ENCODE results near the gene RCAN3. TPM values are rescaled to one million over a fixed set of nuclear protein-coding genes. Genes with fewer than 3 reads are reported as not detected.

Gene RCAN3
- total and polyA plus RNA-seq, 9 of the 15 experiments (the other 6 are each of a cell fraction or from before 2014, with no cell fraction given): 0.10 to 1.4 (median 0.43) TPM

DNA sequence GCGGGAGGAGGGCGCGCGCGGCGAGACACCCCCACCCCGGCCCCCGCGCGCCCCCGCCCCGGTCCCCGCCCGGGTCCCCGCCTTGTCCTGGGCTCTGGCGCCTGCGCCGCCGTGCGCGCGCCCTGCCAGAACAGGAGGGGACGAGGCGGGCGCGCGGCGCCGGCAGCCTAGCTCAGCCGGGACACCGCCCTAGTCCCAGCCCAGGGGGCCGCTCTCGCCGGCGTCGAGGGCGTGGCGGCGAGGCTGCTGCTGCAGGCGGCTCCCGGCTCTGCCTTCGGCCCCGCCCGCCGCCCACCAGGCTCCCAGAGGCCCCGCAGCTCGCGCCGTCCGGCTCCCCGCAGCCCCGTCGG is at the start of gene RCAN3 (continued):
- TF ChIP-seq TAF1 (IDR thresholded peaks at IDR 0.05; ENCODE audit: control insufficient read depth, extremely low read depth, insufficient read depth, low read length, severe bottlenecking) (peak; percentile 18), YY1 (IDR thresholded peaks at IDR 0.05; ENCODE audit: borderline replicate concordance in 1 of 3, control insufficient read depth in 1 of 3, extremely low read depth in 1 of 3, insufficient read depth in 3 of 3, insufficient read length in 1 of 3, insufficient replicate concordance in 2 of 3, low read depth in 1 of 3, low read length in 2 of 3) (peak in 2 of 3 experiments; percentile 39 to 60), KDM1A (IDR thresholded peaks at IDR 0.05) (no peak), IFI16 (CRISPR knock-in tag; IDR thresholded peaks at IDR 0.05) (no peak), SMARCC2 (IDR thresholded peaks at IDR 0.05; ENCODE audit: low read depth) (no peak), NFE2 (IDR thresholded peaks at IDR 0.05; ENCODE audit: low read depth) (no peak), ZNF449 (CRISPR knock-in tag; IDR thresholded peaks at IDR 0.05) (no peak), HINFP (tag; conservative IDR thresholded peaks at IDR 0.05; ENCODE audit: low read depth) (no peak), SMAD3 (CRISPR knock-in tag; conservative IDR thresholded peaks at IDR 0.05) (no peak), SAP30 (IDR thresholded peaks at IDR 0.05; ENCODE audit: borderline replicate concordance, insufficient read depth, low read depth, low read length, poor library complexity, severe bottlenecking) (peak; percentile 12), THAP12 (CRISPR knock-in tag; IDR thresholded peaks at IDR 0.05) (0 out of 2 replicates have a peak, but pooled peaks have one; percentile 42), BHLHE40 (IDR thresholded peaks at IDR 0.05; ENCODE audit: low read length) (0 out of 2 replicates have a peak, but pooled peaks have one; percentile 9), KLF6 (CRISPR knock-in tag; IDR thresholded peaks at IDR 0.05; ENCODE audit: borderline replicate concordance) (no peak), RCOR1 (IDR thresholded peaks at IDR 0.05; ENCODE audit: borderline replicate concordance in 1 of 2, low read depth in 2 of 2, low read length in 2 of 2) (0 out of 4 replicates have a peak, but pooled peaks of 1 of the 2 experiments have one; percentile 43)
- TF ChIP-seq, protein P1, sequence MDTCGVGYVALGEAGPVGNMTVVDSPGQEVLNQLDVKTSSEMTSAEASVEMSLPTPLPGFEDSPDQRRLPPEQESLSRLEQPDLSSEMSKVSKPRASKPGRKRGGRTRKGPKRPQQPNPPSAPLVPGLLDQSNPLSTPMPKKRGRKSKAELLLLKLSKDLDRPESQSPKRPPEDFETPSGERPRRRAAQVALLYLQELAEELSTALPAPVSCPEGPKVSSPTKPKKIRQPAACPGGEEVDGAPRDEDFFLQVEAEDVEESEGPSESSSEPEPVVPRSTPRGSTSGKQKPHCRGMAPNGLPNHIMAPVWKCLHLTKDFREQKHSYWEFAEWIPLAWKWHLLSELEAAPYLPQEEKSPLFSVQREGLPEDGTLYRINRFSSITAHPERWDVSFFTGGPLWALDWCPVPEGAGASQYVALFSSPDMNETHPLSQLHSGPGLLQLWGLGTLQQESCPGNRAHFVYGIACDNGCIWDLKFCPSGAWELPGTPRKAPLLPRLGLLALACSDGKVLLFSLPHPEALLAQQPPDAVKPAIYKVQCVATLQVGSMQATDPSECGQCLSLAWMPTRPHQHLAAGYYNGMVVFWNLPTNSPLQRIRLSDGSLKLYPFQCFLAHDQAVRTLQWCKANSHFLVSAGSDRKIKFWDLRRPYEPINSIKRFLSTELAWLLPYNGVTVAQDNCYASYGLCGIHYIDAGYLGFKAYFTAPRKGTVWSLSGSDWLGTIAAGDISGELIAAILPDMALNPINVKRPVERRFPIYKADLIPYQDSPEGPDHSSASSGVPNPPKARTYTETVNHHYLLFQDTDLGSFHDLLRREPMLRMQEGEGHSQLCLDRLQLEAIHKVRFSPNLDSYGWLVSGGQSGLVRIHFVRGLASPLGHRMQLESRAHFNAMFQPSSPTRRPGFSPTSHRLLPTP (IDR thresholded peaks at IDR 0.05; ENCODE audit: borderline replicate concordance, extremely low read depth, insufficient read length): no peak
- TF ChIP-seq, protein P2, sequence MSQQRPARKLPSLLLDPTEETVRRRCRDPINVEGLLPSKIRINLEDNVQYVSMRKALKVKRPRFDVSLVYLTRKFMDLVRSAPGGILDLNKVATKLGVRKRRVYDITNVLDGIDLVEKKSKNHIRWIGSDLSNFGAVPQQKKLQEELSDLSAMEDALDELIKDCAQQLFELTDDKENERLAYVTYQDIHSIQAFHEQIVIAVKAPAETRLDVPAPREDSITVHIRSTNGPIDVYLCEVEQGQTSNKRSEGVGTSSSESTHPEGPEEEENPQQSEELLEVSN (IDR thresholded peaks at IDR 0.05; ENCODE audit: borderline replicate concordance in 1 of 2, extremely low read depth in 1 of 2, insufficient read depth in 1 of 2, insufficient read length in 1 of 2, low read depth in 1 of 2, low read length in 1 of 2, poor library complexity in 1 of 2, severe bottlenecking in 1 of 2): peak; percentile 26 to 71

Measured in K562 (cell line).